ENCODE results near the gene NUP205.
A peak's percentile ranks its signal among the peaks of the same experiment; 100 is the strongest.

Gene NUP205

DNA sequence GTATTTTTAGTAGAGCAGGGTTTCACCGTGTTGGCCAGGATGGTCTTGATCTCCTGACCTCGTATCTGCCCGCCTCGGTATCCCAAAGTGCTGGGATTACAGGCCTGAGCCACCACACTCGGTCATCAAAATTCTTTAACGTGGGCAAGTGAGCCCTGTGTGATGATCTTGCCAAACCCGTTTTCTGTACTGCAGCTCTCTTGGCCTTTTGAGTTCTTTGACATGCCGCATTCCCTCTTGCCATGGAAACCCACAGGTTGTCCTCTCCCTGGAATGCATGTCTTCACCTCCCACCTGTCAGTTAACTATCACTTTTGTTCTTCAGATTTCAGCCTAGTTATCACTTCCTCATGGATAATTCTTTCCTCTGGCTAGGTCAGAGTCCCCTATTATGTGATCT lies 5.0 kb downstream of the NUP205 start:
- FAIRE-seq: no peak
- no peak for DNase-seq (ENCODE audit: insufficient read length, low spot score)
- no peak for TF ChIP-seq POLR2AphosphoS5 (IDR thresholded peaks at IDR 0.05; ENCODE audit: low read depth, low read length)
- no peak for TF ChIP-seq POU2F2 (IDR thresholded peaks at IDR 0.05; ENCODE audit: low read depth, low read length)
- TF ChIP-seq PAX5 (IDR thresholded peaks at IDR 0.05; ENCODE audit: insufficient read depth, low read length, severe bottlenecking): no peak
- no peak for TF ChIP-seq TAF1 (IDR thresholded peaks at IDR 0.05; ENCODE audit: low read depth, low read length)
- TF ChIP-seq POLR2A (IDR thresholded peaks at IDR 0.05; ENCODE audit: low read depth, low read length): no peak
- no peak for TF ChIP-seq SPI1 (IDR thresholded peaks at IDR 0.05; ENCODE audit: low read depth, low read length)

DNA sequence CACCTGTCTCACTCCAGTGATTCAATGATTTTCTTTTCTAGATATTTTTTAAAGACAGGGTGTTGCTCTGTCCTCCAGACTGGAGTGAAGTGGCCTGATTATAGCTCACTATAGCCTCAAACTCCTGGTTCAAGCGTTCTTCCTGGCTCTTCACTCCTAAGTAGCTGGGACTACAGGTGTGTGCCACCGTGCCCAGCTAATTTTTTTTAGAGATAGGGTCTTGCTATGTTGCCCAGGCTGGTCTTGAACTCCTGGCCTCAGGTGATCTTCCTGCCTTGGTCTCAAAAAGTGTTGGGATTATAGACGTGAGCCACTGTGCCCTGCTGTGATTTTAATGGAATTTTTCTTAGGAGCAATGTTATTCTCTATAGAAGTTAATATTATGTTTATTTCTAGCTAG lies 14.1 kb downstream of the NUP205 start:
- FAIRE-seq (no peak), DNase-seq (ENCODE audit: insufficient read length, low spot score) (no peak)
- TF ChIP-seq POU2F2 (IDR thresholded peaks at IDR 0.05; ENCODE audit: low read depth, low read length) (no peak), SPI1 (IDR thresholded peaks at IDR 0.05; ENCODE audit: low read depth, low read length) (no peak), PAX5 (IDR thresholded peaks at IDR 0.05; ENCODE audit: insufficient read depth, low read length, severe bottlenecking) (no peak), POLR2AphosphoS5 (IDR thresholded peaks at IDR 0.05; ENCODE audit: low read depth, low read length) (no peak), POLR2A (IDR thresholded peaks at IDR 0.05; ENCODE audit: low read depth, low read length) (no peak), TAF1 (IDR thresholded peaks at IDR 0.05; ENCODE audit: low read depth, low read length) (no peak)

- DNase-seq (ENCODE audit: insufficient read length, low spot score) (no peak), FAIRE-seq (no peak)
- TF ChIP-seq SPI1 (IDR thresholded peaks at IDR 0.05; ENCODE audit: low read depth, low read length): no peak
- no peak for TF ChIP-seq PAX5 (IDR thresholded peaks at IDR 0.05; ENCODE audit: insufficient read depth, low read length, severe bottlenecking)
- no peak for TF ChIP-seq POLR2A (IDR thresholded peaks at IDR 0.05; ENCODE audit: low read depth, low read length)
- no peak for TF ChIP-seq TAF1 (IDR thresholded peaks at IDR 0.05; ENCODE audit: low read depth, low read length)
- no peak for TF ChIP-seq POLR2AphosphoS5 (IDR thresholded peaks at IDR 0.05; ENCODE audit: low read depth, low read length)
- TF ChIP-seq POU2F2 (IDR thresholded peaks at IDR 0.05; ENCODE audit: low read depth, low read length): no peak
These were observed 15.8 kb downstream of the NUP205 start for GRCh38 chr7:135573541-135573940.

DNA sequence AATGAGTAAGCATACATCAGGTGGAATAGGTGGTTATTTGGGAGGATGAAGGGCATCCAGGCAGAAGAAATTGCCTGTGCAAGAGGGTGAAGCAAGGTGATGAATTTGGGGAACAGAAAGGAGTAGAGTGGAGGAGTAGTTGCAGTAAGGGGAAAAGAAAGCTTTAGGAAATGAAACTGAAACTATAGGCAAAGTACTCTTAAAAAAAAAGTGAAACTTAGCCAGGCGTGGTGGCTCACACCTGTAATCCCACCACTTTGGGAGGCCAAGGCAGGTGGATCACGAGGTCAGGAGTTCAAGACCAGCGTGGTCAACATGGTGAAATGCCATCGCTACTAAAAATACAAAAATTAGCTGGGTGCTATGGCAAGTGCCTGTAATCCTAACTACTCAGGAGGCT lies 17.6 kb downstream of the NUP205 start:
- DNase-seq (ENCODE audit: insufficient read length, low spot score) (no peak), FAIRE-seq (peak; percentile 90)
- no peak for TF ChIP-seq POLR2A (IDR thresholded peaks at IDR 0.05; ENCODE audit: low read depth, low read length)
- TF ChIP-seq SPI1 (IDR thresholded peaks at IDR 0.05; ENCODE audit: low read depth, low read length): peak; percentile 69

- FAIRE-seq (no peak), DNase-seq (ENCODE audit: insufficient read length, low spot score) (no peak)
- TF ChIP-seq PAX5 (IDR thresholded peaks at IDR 0.05; ENCODE audit: insufficient read depth, low read length, severe bottlenecking) (no peak), POLR2AphosphoS5 (IDR thresholded peaks at IDR 0.05; ENCODE audit: low read depth, low read length) (no peak), POLR2A (IDR thresholded peaks at IDR 0.05; ENCODE audit: low read depth, low read length) (no peak), POU2F2 (IDR thresholded peaks at IDR 0.05; ENCODE audit: low read depth, low read length) (no peak), TAF1 (IDR thresholded peaks at IDR 0.05; ENCODE audit: low read depth, low read length) (no peak), SPI1 (IDR thresholded peaks at IDR 0.05; ENCODE audit: low read depth, low read length) (no peak)
These were observed 20.9 kb downstream of the NUP205 start for GRCh38 chr7:135578569-135578968.

- DNase-seq (ENCODE audit: insufficient read length, low spot score) (no peak), FAIRE-seq (no peak)
- TF ChIP-seq POU2F2 (IDR thresholded peaks at IDR 0.05; ENCODE audit: low read depth, low read length): no peak
- TF ChIP-seq PAX5 (IDR thresholded peaks at IDR 0.05; ENCODE audit: insufficient read depth, low read length, severe bottlenecking): no peak
- TF ChIP-seq POLR2A (IDR thresholded peaks at IDR 0.05; ENCODE audit: low read depth, low read length): no peak
- no peak for TF ChIP-seq SPI1 (IDR thresholded peaks at IDR 0.05; ENCODE audit: low read depth, low read length)
- no peak for TF ChIP-seq TAF1 (IDR thresholded peaks at IDR 0.05; ENCODE audit: low read depth, low read length)
- TF ChIP-seq POLR2AphosphoS5 (IDR thresholded peaks at IDR 0.05; ENCODE audit: low read depth, low read length): no peak
These were observed 26.9 kb downstream of the NUP205 start for GRCh38 chr7:135584362-135585353.

DNA sequence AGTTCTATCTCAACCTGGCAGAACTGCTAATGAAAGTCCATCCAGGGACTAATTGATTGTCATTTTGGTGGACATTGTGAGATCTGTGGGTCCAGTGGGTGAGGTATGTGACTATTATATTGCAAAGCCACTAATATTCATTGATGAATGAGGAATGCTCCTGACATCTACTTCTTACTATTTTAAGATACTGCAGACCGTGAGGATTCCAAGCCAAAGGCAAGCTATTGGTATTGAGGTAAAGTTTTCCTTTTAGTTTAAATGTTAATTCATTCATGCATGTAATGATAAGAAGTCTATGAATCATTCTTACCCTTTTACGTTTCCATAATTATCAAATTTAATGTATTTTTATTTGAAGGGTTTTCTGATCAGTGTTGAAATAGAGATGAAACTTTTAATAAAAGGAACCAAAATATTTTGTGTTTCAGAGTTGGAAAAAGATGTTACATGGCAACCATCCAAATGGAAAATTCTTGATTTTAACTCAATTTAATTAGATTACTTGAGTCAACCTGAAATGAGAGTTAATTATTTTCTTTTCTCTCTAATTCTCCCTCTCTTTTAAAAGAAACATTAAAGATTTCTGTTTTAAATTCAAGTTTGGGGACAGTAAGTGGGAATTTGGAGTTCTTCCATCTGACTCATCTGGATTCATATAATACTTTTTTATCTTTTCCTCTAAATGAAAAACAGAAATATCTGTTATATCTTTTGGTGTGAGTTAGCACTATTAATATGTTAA lies 39.6 kb downstream of the NUP205 start:
- TF ChIP-seq POLR2AphosphoS5 (IDR thresholded peaks at IDR 0.05; ENCODE audit: low read depth, low read length) (no peak), POU2F2 (IDR thresholded peaks at IDR 0.05; ENCODE audit: low read depth, low read length) (no peak), TAF1 (IDR thresholded peaks at IDR 0.05; ENCODE audit: low read depth, low read length) (no peak), POLR2A (IDR thresholded peaks at IDR 0.05; ENCODE audit: low read depth, low read length) (no peak), SPI1 (IDR thresholded peaks at IDR 0.05; ENCODE audit: low read depth, low read length) (no peak), PAX5 (IDR thresholded peaks at IDR 0.05; ENCODE audit: insufficient read depth, low read length, severe bottlenecking) (no peak)
- no peak for FAIRE-seq

DNA sequence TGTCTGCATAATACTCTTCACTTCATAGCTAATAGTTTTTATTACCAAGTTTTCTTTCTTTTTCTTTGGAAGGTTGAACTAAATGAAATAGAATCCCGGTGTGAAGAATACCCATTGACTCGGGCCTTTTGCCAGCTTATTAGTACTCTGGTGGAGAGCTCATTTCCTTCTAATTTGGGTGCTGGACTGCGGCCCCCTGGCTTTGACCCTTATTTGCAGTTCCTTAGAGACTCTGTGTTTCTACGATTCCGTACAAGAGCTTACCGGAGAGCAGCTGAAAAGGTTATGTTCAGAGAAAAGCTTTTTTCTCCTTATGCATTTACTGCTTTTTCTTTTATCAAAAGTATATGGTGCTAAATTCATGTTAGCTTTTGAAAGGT lies 40.2 kb downstream of the NUP205 start:
- DNase-seq (ENCODE audit: insufficient read length, low spot score) (no peak), FAIRE-seq (no peak)
- no peak for TF ChIP-seq SPI1 (IDR thresholded peaks at IDR 0.05; ENCODE audit: low read depth, low read length)
- no peak for TF ChIP-seq POLR2A (IDR thresholded peaks at IDR 0.05; ENCODE audit: low read depth, low read length)
- no peak for TF ChIP-seq POLR2AphosphoS5 (IDR thresholded peaks at IDR 0.05; ENCODE audit: low read depth, low read length)
- no peak for TF ChIP-seq POU2F2 (IDR thresholded peaks at IDR 0.05; ENCODE audit: low read depth, low read length)
- no peak for TF ChIP-seq PAX5 (IDR thresholded peaks at IDR 0.05; ENCODE audit: insufficient read depth, low read length, severe bottlenecking)

More for the DNA sequence above, 39.6 kb downstream of the NUP205 start:
- DNase-seq (ENCODE audit: insufficient read length, low spot score): no peak

DNA sequence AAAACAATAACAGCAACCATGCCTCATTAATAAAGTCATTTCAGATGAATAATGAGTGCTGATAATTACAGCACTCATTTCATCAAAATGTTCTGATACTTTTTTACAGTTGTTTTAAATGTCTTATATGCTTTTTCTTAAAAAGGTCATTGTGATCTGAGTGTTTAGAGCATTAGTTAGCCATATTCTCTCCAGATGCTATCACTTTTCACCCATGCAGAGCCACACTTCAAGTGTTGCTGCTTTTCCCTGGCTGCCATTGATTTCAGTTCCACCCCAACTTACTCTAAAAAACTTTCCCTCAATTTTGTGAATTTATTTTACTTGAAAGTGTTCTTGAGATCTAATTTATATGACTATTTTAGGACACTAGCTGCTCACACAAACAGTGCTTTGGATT lies 41.8 kb downstream of the NUP205 start:
- FAIRE-seq (no peak), DNase-seq (ENCODE audit: insufficient read length, low spot score) (no peak)
- TF ChIP-seq TAF1 (IDR thresholded peaks at IDR 0.05; ENCODE audit: low read depth, low read length): no peak

Data from GM12891 (cell line).